H9 (cell line): ENCODE measurements around the gene ZNF768. TPM values are rescaled to one million over a fixed set of nuclear protein-coding genes. Genes with fewer than 3 reads are reported as not detected.

ENCODE experiments used
- DNase-seq: peaks from one replicate; pipeline ENCODE4 v3.0.0-alpha.2; 2017
- H2AFZ ChIP-seq: one replicate; pipeline ENCODE4 v1.6.1; 2013; ENCODE audit warnings: mild to moderate bottlenecking, low read length, control low read depth, moderate library complexity
- H2AK5ac ChIP-seq: 2 replicates; pipeline ENCODE4 v1.6.1; 2013; ENCODE audit warnings: low read length, control low read depth, mixed read lengths; ENCODE audit not compliant: insufficient read length
- H2BK120ac ChIP-seq: one replicate; pipeline ENCODE4 v1.6.1; 2013; ENCODE audit warnings: low read depth, mild to moderate bottlenecking, low read length, control low read depth, inconsistent platforms; ENCODE audit not compliant: poor library complexity, severe bottlenecking
- H2BK12ac ChIP-seq: 2 replicates; pipeline ENCODE4 v1.6.1; 2013; ENCODE audit warnings: low read length, control low read depth, mixed read lengths, low read depth; ENCODE audit not compliant: insufficient read length
- H2BK15ac ChIP-seq: 2 replicates; pipeline ENCODE4 v1.6.1; 2013; ENCODE audit warnings: low read depth, low read length, control low read depth
- H2BK20ac ChIP-seq: one replicate; pipeline ENCODE4 v1.6.1; 2013; ENCODE audit warnings: low read depth, mild to moderate bottlenecking, low read length, control low read depth, inconsistent platforms; ENCODE audit not compliant: poor library complexity, severe bottlenecking
- H2BK5ac ChIP-seq: 2 replicates; pipeline ENCODE4 v1.6.1; 2013; ENCODE audit warnings: low read length, control low read depth, mixed read lengths; ENCODE audit not compliant: insufficient read length
- H3K14ac ChIP-seq: 2 replicates; pipeline ENCODE4 v1.6.1; 2013; ENCODE audit warnings: low read length, control low read depth; ENCODE audit not compliant: insufficient read depth
- H3K18ac ChIP-seq: 2 replicates; pipeline ENCODE4 v1.6.1; 2013; ENCODE audit warnings: low read depth, mild to moderate bottlenecking, mixed read lengths, low read length, control low read depth; ENCODE audit not compliant: insufficient read length
- H3K23ac ChIP-seq: 2 replicates; pipeline ENCODE4 v1.6.1; 2013; ENCODE audit warnings: low read length, control low read depth, mixed read lengths, low read depth; ENCODE audit not compliant: insufficient read length
- H3K23me2 ChIP-seq: 2 replicates; pipeline ENCODE4 v1.6.1; 2013; ENCODE audit warnings: low read depth, mild to moderate bottlenecking, mixed read lengths, low read length, control low read depth; ENCODE audit not compliant: insufficient read length, poor library complexity, severe bottlenecking
- H3K27ac ChIP-seq: 2 replicates; pipeline ENCODE4 v1.5.1; 2013; ENCODE audit warnings: low read length, control low read depth, mixed read lengths, low read depth; ENCODE audit not compliant: insufficient read length
- H3K27me3 ChIP-seq: 2 replicates; pipeline ENCODE4 v1.6.1; 2013; ENCODE audit warnings: low read length, control low read depth, inconsistent platforms; ENCODE audit not compliant: insufficient read depth
- H3K4ac ChIP-seq: 2 replicates; pipeline ENCODE4 v1.6.1; 2013; ENCODE audit warnings: low read depth, mild to moderate bottlenecking, control low read depth, inconsistent platforms, low read length, moderate library complexity
- H3K4me1 ChIP-seq: 2 replicates; pipeline ENCODE4 v1.6.1; 2013; ENCODE audit warnings: low read length, control low read depth, inconsistent platforms; ENCODE audit not compliant: insufficient read depth
- H3K4me2 ChIP-seq: 2 replicates; pipeline ENCODE4 v1.6.1; 2013; ENCODE audit warnings: low read length, control low read depth, mixed read lengths; ENCODE audit not compliant: insufficient read length, insufficient read depth
- H3K56ac ChIP-seq: 2 replicates; pipeline ENCODE4 v1.6.1; 2013; ENCODE audit warnings: low read depth, mild to moderate bottlenecking, mixed read lengths, low read length, control low read depth; ENCODE audit not compliant: insufficient read length
- H3K79me1 ChIP-seq: 2 replicates; pipeline ENCODE4 v1.6.1; 2013; ENCODE audit warnings: low read depth, mild to moderate bottlenecking, moderate library complexity, low read length, control low read depth, inconsistent platforms; ENCODE audit not compliant: insufficient read depth, poor library complexity, severe bottlenecking
- H3K79me2 ChIP-seq: 2 replicates; pipeline ENCODE4 v1.6.1; 2013; ENCODE audit warnings: low read length, control low read depth, inconsistent platforms; ENCODE audit not compliant: insufficient read depth
- H3K9ac ChIP-seq: 2 replicates; pipeline ENCODE4 v1.6.1; 2013; ENCODE audit warnings: low read length, control low read depth, mixed read lengths; ENCODE audit not compliant: insufficient read length; ENCODE audit errors: extremely low read depth
- H3K9me3 ChIP-seq: one replicate; pipeline ENCODE4 v1.6.1; 2013; ENCODE audit warnings: low read depth, low read length, inconsistent platforms; ENCODE audit not compliant: control insufficient read depth
- H3T11ph ChIP-seq: one replicate; pipeline ENCODE4 v1.6.1; 2013; ENCODE audit warnings: mild to moderate bottlenecking, low read length, control low read depth, inconsistent platforms
- H4K20me1 ChIP-seq: one replicate; pipeline ENCODE4 v1.6.1; 2013; ENCODE audit not compliant: control insufficient read depth, insufficient read length, insufficient read depth
- H4K5ac ChIP-seq: 2 replicates; pipeline ENCODE4 v1.6.1; 2013; ENCODE audit warnings: low read depth, mild to moderate bottlenecking, mixed read lengths, low read length, control low read depth; ENCODE audit not compliant: insufficient read length
- H4K8ac ChIP-seq: replicated peaks from 2 replicates; pipeline ENCODE4 v1.6.1; 2013; ENCODE audit warnings: low read length, control low read depth, mixed read lengths, low read depth; ENCODE audit not compliant: insufficient read length
- H4K91ac ChIP-seq: 2 replicates; pipeline ENCODE4 v1.6.1; 2013; ENCODE audit warnings: low read depth, mild to moderate bottlenecking, moderate library complexity, mixed read lengths, low read length, control low read depth; ENCODE audit not compliant: insufficient read length
- H3K27ac Mint-ChIP-seq, 3 experiments: 2 replicates in 2 of 3; 3 replicates in 1 of 3; pipeline ENCODE4 v1.8.0; 2020 to 2021; ENCODE audit warnings: mixed read lengths in 3 of 3, mild to moderate bottlenecking in 1 of 3, moderate library complexity in 1 of 3
- H3K27me3 Mint-ChIP-seq: 2 replicates; pipeline ENCODE4 v1.8.0; 2021; ENCODE audit warnings: low read depth, mild to moderate bottlenecking, moderate library complexity, mixed read lengths
- H3K36me3 Mint-ChIP-seq, 3 experiments: 2 replicates in 2 of 3; 3 replicates in 1 of 3; pipeline ENCODE4 v1.8.0; 2020 to 2021; ENCODE audit warnings: low read depth in 3 of 3, mixed read lengths in 3 of 3; ENCODE audit not compliant: insufficient read depth in 1 of 3
- H3K4me1 Mint-ChIP-seq, 2 experiments: 2 replicates each; pipeline ENCODE4 v1.8.0; 2020; ENCODE audit warnings: mixed read lengths in 2 of 2
- H3K4me3 Mint-ChIP-seq, 2 experiments: 2 replicates in 1 of 2; 3 replicates in 1 of 2; pipeline ENCODE4 v1.8.0; 2020 to 2021; ENCODE audit warnings: mild to moderate bottlenecking in 2 of 2, mixed read lengths in 2 of 2, moderate library complexity in 1 of 2
- H3K9me3 Mint-ChIP-seq, 2 experiments: 2 replicates in 1 of 2; 3 replicates in 1 of 2; pipeline ENCODE4 v1.8.0; 2020; ENCODE audit warnings: mild to moderate bottlenecking in 2 of 2, mixed read lengths in 2 of 2, moderate library complexity in 1 of 2
- CTCF ChIP-seq: fragments of 200-600 bp; sonication (generic); conservative IDR thresholded peaks from 3 replicates; pipeline ENCODE4 v1.8.0; 2021; ENCODE audit warnings: antibody characterized with exemption, mild to moderate bottlenecking
- WGBS: extraction: QIAGEN DNeasy Blood & Tissue Kit; methylation state at CpG from one replicate; pipeline ENCODE4 v1.1.7; 2013; ENCODE audit warnings: missing lambda C conversion rate, low lambda C conversion rate, mixed read lengths; ENCODE audit not compliant: insufficient read length; ENCODE audit errors: extremely low coverage; 5-methylcytosine and 5-hydroxymethylcytosine counted together
- total RNA-seq: library from RNA; stranded (reverse); gene quantifications from 2 replicates; pipeline ENCODE4 v1.2.1, GENCODE V29; 2021

The ZNF768 gene
- total RNA-seq, 1 experiment from 2014 or later, result 40.0 TPM

- Histone ChIP-seq H2BK15ac (no peak overlapping the region), H2AK5ac (no peak overlapping the region), H3K23me2 (no peaks in the 10 kb centered on the region), H2BK12ac (no peak overlapping the region), H3K56ac (no peak overlapping the region), H3T11ph (no peak overlapping the region), H4K5ac (no peak overlapping the region), H3K4ac (no peak overlapping the region), H3K4me2 (no peak overlapping the region), H2BK5ac (no peak overlapping the region), H2AFZ (no peak overlapping the region), H3K79me1 (no peaks in the 10 kb centered on the region), H4K91ac (no peak overlapping the region), H3K27ac (no peak overlapping the region), H3K79me2 (no peaks in the 10 kb centered on the region), H3K27me3 (no peaks in the 10 kb centered on the region), H4K20me1 (no peaks in the 10 kb centered on the region), H3K9me3 (no peaks in the 10 kb centered on the region), H3K4me1 (no peaks in the 10 kb centered on the region), H2BK20ac (no peak overlapping the region), H3K14ac (no peak overlapping the region), H3K23ac (no peak overlapping the region), H4K8ac (no peak overlapping the region), H2BK120ac (no peak overlapping the region), H3K18ac (no peak overlapping the region), H3K9ac (no peak overlapping the region)
- no peak for DNase-seq
- TF ChIP-seq CTCF, result no peak
- no CpG with 5 or more reads among the region's 12 CpGs for WGBS
- Mint-ChIP-seq H3K9me3 (no peaks in the 10 kb centered on the region; a peak in 2 of 5 replicates), H3K36me3 (no peaks in the 10 kb centered on the region), H3K27ac (no peak overlapping the region), H3K4me1 (peaks cover 7 to 13% of the 10 kb centered on the region in 2 experiments), H3K27me3 (peaks cover 15% of the 10 kb centered on the region), H3K4me3 (no peak overlapping the region)
Measured at GRCh38 chr16:30494709-30495108, 31.7 kb downstream of the ZNF768 start.
